ENCODE measurements around the gene CDC26.
"Not testable (repeated sequence)": the region's sequence is repeated elsewhere in the genome, so short reads cannot be mapped to it uniquely, and the experiment has no call there.

CDC26 gene

GRCh38 chr9:113290052-113290607 is 14.8 kb upstream of the CDC26 start:
- peak; percentile 5 for DNase-seq

- peak; percentile 5 for DNase-seq
These were observed 13.7 kb upstream of the CDC26 start for GRCh38 chr9:113289091-113289490.

- no peak for DNase-seq
These were observed 6.0 kb upstream of the CDC26 start for GRCh38 chr9:113281356-113281755.

GRCh38 chr9:113278840-113279239 is 3.5 kb upstream of the CDC26 start:
- no peak for DNase-seq

- DNase-seq, result peak; percentile 57
These were observed 757 bp downstream of the CDC26 start for GRCh38 chr9:113274474-113275156.

GRCh38 chr9:113269871-113270270 is 5.5 kb downstream of the CDC26 start:
- no peak for DNase-seq

GRCh38 chr9:113269355-113269754 is 6.0 kb downstream of the CDC26 start:
- DNase-seq, result no peak

GRCh38 chr9:113267911-113268566 is 7.3 kb downstream of the CDC26 start:
- no peak for DNase-seq

GRCh38 chr9:113266174-113266573 is 9.2 kb downstream of the CDC26 start:
- DNase-seq, result no peak

GRCh38 chr9:113261917-113262671 is 13.3 kb downstream of the CDC26 start:
- no peak for DNase-seq

GRCh38 chr9:113258282-113258681 is 17.1 kb downstream of the CDC26 start:
- no peak for DNase-seq

- DNase-seq, result no peak
These were observed 17.5 kb downstream of the CDC26 start for GRCh38 chr9:113257863-113258262.

GRCh38 chr9:113255438-113255837 is 19.9 kb downstream of the CDC26 start:
- no peak for DNase-seq

GRCh38 chr9:113254991-113255390 is 20.4 kb downstream of the CDC26 start:
- DNase-seq, result no peak

- DNase-seq, result no peak
These were observed 24.6 kb downstream of the CDC26 start for GRCh38 chr9:113250807-113251206.

GRCh38 chr9:113249661-113250060 is 25.7 kb downstream of the CDC26 start:
- DNase-seq, result not testable (repeated sequence)

GRCh38 chr9:113247640-113248039 is 27.7 kb downstream of the CDC26 start:
- no peak for DNase-seq

- DNase-seq, result no peak
These were observed 28.4 kb downstream of the CDC26 start for GRCh38 chr9:113246928-113247327.

- no peak for DNase-seq
These were observed 29.5 kb downstream of the CDC26 start for GRCh38 chr9:113245894-113246293.

GRCh38 chr9:113244556-113244955 is 30.8 kb downstream of the CDC26 start:
- DNase-seq, result no peak

GRCh38 chr9:113241161-113241560 is 34.2 kb downstream of the CDC26 start:
- DNase-seq, result no peak

- DNase-seq, result no peak
These were observed 36.5 kb downstream of the CDC26 start for GRCh38 chr9:113238859-113239232.

- DNase-seq, result no peak
These were observed 37.0 kb downstream of the CDC26 start for GRCh38 chr9:113238202-113238858.
